ENCODE results near the gene CD7.

GRCh38 chr17:82358465-82359350 lies 41.3 kb upstream of the CD7 start, which contains the start of gene TEX19:
- TF ChIP-seq, protein P1, sequence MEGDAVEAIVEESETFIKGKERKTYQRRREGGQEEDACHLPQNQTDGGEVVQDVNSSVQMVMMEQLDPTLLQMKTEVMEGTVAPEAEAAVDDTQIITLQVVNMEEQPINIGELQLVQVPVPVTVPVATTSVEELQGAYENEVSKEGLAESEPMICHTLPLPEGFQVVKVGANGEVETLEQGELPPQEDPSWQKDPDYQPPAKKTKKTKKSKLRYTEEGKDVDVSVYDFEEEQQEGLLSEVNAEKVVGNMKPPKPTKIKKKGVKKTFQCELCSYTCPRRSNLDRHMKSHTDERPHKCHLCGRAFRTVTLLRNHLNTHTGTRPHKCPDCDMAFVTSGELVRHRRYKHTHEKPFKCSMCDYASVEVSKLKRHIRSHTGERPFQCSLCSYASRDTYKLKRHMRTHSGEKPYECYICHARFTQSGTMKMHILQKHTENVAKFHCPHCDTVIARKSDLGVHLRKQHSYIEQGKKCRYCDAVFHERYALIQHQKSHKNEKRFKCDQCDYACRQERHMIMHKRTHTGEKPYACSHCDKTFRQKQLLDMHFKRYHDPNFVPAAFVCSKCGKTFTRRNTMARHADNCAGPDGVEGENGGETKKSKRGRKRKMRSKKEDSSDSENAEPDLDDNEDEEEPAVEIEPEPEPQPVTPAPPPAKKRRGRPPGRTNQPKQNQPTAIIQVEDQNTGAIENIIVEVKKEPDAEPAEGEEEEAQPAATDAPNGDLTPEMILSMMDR (IDR thresholded peaks at IDR 0.05; ENCODE audit: low read depth, low read length, poor library complexity, severe bottlenecking) = peak; percentile 24
- no peak for TF ChIP-seq EZH2phosphoT487 (IDR thresholded peaks at IDR 0.05; ENCODE audit: borderline replicate concordance, low read length)

Data from DOHH2 (cell line).